GM23248 (cell line): ENCODE data around the gene INTS11. TPM values are rescaled to one million over a fixed set of nuclear protein-coding genes. Genes with fewer than 3 reads are reported as not detected.
A peak's percentile ranks its signal among the peaks of the same experiment; 100 is the strongest.

Source experiments
- DNase-seq: peaks from one replicate; pipeline ENCODE4 v3.0.0-alpha.2; 2015
- H2AFZ ChIP-seq: fragments of 200-600 bp; sonication (generic); 2 replicates; pipeline ENCODE4 v1.6.1; 2016; ENCODE audit warnings: antibody characterized with exemption
- H3F3A ChIP-seq: fragments of 200-600 bp; sonication (generic); 2 replicates; pipeline ENCODE4 v1.6.1; 2016; ENCODE audit warnings: mild to moderate bottlenecking, antibody characterized with exemption, mixed run types; ENCODE audit not compliant: insufficient read depth
- H3K27ac ChIP-seq: fragments of 200-600 bp; sonication (generic); 2 replicates; pipeline ENCODE4 v1.5.1; 2016; ENCODE audit warnings: mild to moderate bottlenecking
- H3K27me3 ChIP-seq: fragments of 200-600 bp; sonication (generic); replicated peaks from 2 replicates; pipeline ENCODE4 v1.6.1; 2016; ENCODE audit warnings: mild to moderate bottlenecking; ENCODE audit not compliant: insufficient read depth
- H3K36me3 ChIP-seq: fragments of 200-600 bp; sonication (generic); 2 replicates; pipeline ENCODE4 v1.6.1; 2016; ENCODE audit warnings: low read depth, mild to moderate bottlenecking
- H3K4me1 ChIP-seq: fragments of 200-600 bp; sonication (generic); 2 replicates; pipeline ENCODE4 v1.6.1; 2016; ENCODE audit warnings: mild to moderate bottlenecking; ENCODE audit not compliant: insufficient read depth
- H3K4me2 ChIP-seq: fragments of 200-600 bp; sonication (generic); one replicate; pipeline ENCODE4 v1.6.1; 2016; ENCODE audit warnings: mild to moderate bottlenecking; ENCODE audit not compliant: unreplicated experiment
- H3K4me3 ChIP-seq: fragments of 200-600 bp; sonication (generic); 2 replicates; pipeline ENCODE4 v1.5.1; 2016; ENCODE audit warnings: mild to moderate bottlenecking
- H3K79me2 ChIP-seq: fragments of 200-600 bp; sonication (generic); 2 replicates; pipeline ENCODE4 v1.6.1; 2016; ENCODE audit warnings: mild to moderate bottlenecking; ENCODE audit not compliant: insufficient read depth
- H3K9ac ChIP-seq: fragments of 200-600 bp; sonication (generic); 2 replicates; pipeline ENCODE4 v1.6.1; 2016; ENCODE audit warnings: mild to moderate bottlenecking
- H3K9me2 ChIP-seq: fragments of 200-600 bp; sonication (generic); 2 replicates; pipeline ENCODE4 v1.6.1; 2016; ENCODE audit warnings: mixed run types, mild to moderate bottlenecking, moderate library complexity; ENCODE audit not compliant: insufficient read depth
- H3K9me3 ChIP-seq: fragments of 200-600 bp; sonication (generic); one replicate; pipeline ENCODE4 v1.6.1; 2017; ENCODE audit warnings: low read depth
- H4K20me1 ChIP-seq: fragments of 200-600 bp; sonication (generic); 2 replicates; pipeline ENCODE4 v1.6.0; 2016; ENCODE audit not compliant: insufficient read depth
- EZH2 ChIP-seq: fragments of 200-600 bp; sonication (generic); IDR thresholded peaks from 2 replicates; pipeline ENCODE4 v1.6.1; 2018; ENCODE audit warnings: antibody characterized with exemption, mild to moderate bottlenecking; ENCODE audit not compliant: insufficient read depth, poor library complexity, severe bottlenecking
- EZH2phosphoT487 ChIP-seq: fragments of 200-600 bp; sonication (generic); IDR thresholded peaks from 2 replicates; pipeline ENCODE4 v1.6.1; 2018; ENCODE audit warnings: antibody characterized with exemption, moderate library complexity, mild to moderate bottlenecking, low read depth; ENCODE audit not compliant: insufficient read depth
- WGBS, 2 experiments: methylation state at CpG; one replicate each; pipeline ENCODE4 v1.1.6; 2015 to 2017; ENCODE audit warnings: low lambda C conversion rate in 2 of 2, low coverage in 1 of 2; ENCODE audit errors: missing lambda C conversion rate in 2 of 2; 5-methylcytosine and 5-hydroxymethylcytosine counted together
- in situ Hi-C: fragments of 300-500 bp; cut with MboI; formaldehyde crosslinking; loops from 2 replicates; pipeline ENCODE4 v1.15.0; 2020
- polyA plus RNA-seq: library from polyadenylated mRNA; unstranded; fragments of >200 nt; fragmentation: Nextera tagmentation; extraction: Ambion mirVana; gene quantifications from 2 replicates; pipeline ENCODE4 v1.2.1, GENCODE V29; 2016
- total RNA-seq: library from RNA; depleted of rRNA; stranded (reverse); fragments of >200 nt; shearing (Covaris generic); gene quantifications from 2 replicates; pipeline ENCODE4 v1.2.3, GENCODE V29; 2014

The INTS11 gene
- total and polyA plus RNA-seq, 2 experiments from 2014 or later, result 70.2 to 90.0 TPM

DNA sequence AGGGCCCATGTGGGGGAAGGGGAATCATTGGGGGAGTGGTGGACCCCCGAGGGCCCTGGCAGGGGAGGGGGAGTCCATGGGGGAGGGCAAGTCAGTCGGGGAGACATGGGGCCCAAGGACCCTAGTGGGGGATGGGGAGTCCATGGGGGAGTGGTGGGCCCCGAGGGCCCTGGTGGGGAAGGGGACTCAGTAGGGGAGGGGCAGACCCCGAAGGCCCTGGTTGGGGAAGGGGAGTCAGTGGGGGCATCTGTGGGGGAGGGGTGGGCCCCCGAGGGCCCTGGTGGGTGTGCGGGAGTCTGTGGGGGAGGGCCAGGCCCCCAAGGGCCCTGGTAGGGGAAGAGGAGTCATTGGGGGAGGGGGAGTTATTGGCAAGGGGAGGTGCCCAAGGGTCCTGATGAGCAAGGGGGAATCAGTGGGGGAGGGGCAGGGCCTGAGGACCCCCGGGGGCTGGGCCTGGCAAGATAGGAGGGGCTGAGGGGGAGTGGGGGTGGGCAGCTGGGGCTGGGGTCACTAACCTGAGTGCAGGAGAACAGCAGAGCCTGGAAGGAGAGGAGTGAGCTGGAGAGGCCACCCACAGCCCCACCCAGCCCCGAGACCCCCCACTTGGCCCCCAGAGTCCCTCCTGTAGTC, 31.8 kb upstream of the INTS11 start:
- Histone ChIP-seq H3F3A (peaks cover 42% of the 10 kb centered on the region), H3K4me2 (peak overlapping the region; percentile 80), H3K4me3 (peak overlapping the region; percentile 94), H4K20me1 (no peaks in the 10 kb centered on the region; the same call in 1 of the 2 replicates), H3K9me3 (no peaks in the 10 kb centered on the region), H3K27me3 (no peaks in the 10 kb centered on the region), H3K27ac (peak overlapping the region; percentile 20; the same call in 1 of the 2 replicates), H3K9me2 (no peaks in the 10 kb centered on the region), H3K36me3 (peaks cover 6% of the 10 kb centered on the region; the same call in 1 of the 2 replicates), H3K79me2 (peaks cover 75% of the 10 kb centered on the region), H3K4me1 (peaks cover 37% of the 10 kb centered on the region), H2AFZ (no peak overlapping the region), H3K9ac (peak overlapping the region; percentile 96)
- no peak for DNase-seq
- TF ChIP-seq EZH2phosphoT487 (no peak), EZH2 (no peak)
- in situ Hi-C loops, result no loop called here
- 17% methylated on average over 8 of the region's 8 CpGs; no CpG with 5 or more reads in 1 of the 2 experiments for WGBS, 2 experiments

DNA sequence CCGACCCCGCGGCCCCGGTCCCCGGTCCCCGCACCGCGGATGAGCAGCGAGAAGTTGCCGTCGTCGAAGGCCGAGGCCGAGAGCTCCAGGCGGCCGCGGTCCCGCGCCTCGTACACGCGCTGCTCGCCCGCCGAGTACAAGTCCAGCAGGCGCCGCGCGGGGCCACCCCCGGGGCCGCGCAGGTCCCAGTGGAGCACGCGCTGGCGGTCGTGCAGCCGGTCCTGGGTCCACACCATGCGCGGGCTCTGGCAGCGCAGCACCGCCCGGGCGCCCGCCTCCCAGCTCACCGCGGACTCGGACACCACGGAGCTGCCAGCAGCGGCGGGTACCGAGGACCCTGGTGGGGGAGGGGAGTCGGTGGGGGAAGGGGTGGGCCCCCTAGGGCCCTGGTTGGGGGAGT, 31.0 kb upstream of the INTS11 start:
- Histone ChIP-seq H3K4me3 (peak overlapping the region; percentile 94), H3K36me3 (peaks cover 6% of the 10 kb centered on the region; the same call in 1 of the 2 replicates), H3K9ac (peak overlapping the region; percentile 96), H3K27me3 (no peaks in the 10 kb centered on the region), H3K4me2 (peak overlapping the region; percentile 80), H3K9me3 (no peaks in the 10 kb centered on the region), H2AFZ (no peak overlapping the region), H3K9me2 (no peaks in the 10 kb centered on the region), H3K79me2 (peaks cover 69% of the 10 kb centered on the region), H3K27ac (0 out of 2 replicates have a peak overlapping the region, but pooled peaks have one; percentile 20), H3F3A (peaks cover 36% of the 10 kb centered on the region), H4K20me1 (no peaks in the 10 kb centered on the region; the same call in 1 of the 2 replicates), H3K4me1 (peaks cover 30% of the 10 kb centered on the region)
- in situ Hi-C loops, result no loop called here
- WGBS, 2 experiments, result 11 to 12% methylated on average over 28 to 45 of the region's 52 CpGs
- DNase-seq, result peak; percentile 77
- TF ChIP-seq EZH2phosphoT487 (no peak), EZH2 (no peak)

GRCh38 chr1:1354271-1355247, 30.1 kb upstream of the INTS11 start:
- Histone ChIP-seq H3K9ac (peak overlapping the region; percentile 96), H3K27me3 (no peaks in the 10 kb centered on the region), H2AFZ (no peak overlapping the region), H3K79me2 (peaks cover 69% of the 10 kb centered on the region), H3F3A (peaks cover 36% of the 10 kb centered on the region), H3K4me2 (no peak overlapping the region), H3K9me2 (no peaks in the 10 kb centered on the region), H3K9me3 (no peaks in the 10 kb centered on the region), H3K4me1 (peaks cover 24% of the 10 kb centered on the region), H3K27ac (0 out of 2 replicates have a peak overlapping the region, but pooled peaks have one; percentile 15), H3K4me3 (peak overlapping the region; percentile 94; the same call in 1 of the 2 replicates), H4K20me1 (no peaks in the 10 kb centered on the region; the same call in 1 of the 2 replicates), H3K36me3 (peaks cover 6% of the 10 kb centered on the region; the same call in 1 of the 2 replicates)
- TF ChIP-seq EZH2 (no peak), EZH2phosphoT487 (no peak)
- in situ Hi-C loops, result no loop called here
- no peak for DNase-seq
- 80 to 82% methylated on average over 77 to 110 of the region's 116 CpGs for WGBS, 2 experiments
